ENCODE measurements around the gene FCHSD2.

Gene FCHSD2

GRCh38 chr11:73172992-73173656 lies 31.0 kb upstream of the FCHSD2 start:
- DNase-seq (ENCODE audit: low spot score): no peak

- DNase-seq (ENCODE audit: low spot score): no peak
Observed at GRCh38 chr11:73171436-73172161, 29.5 kb upstream of the FCHSD2 start.

GRCh38 chr11:73170140-73170539 lies 28.0 kb upstream of the FCHSD2 start:
- no peak for DNase-seq (ENCODE audit: low spot score)

GRCh38 chr11:73168925-73169579 lies 26.9 kb upstream of the FCHSD2 start:
- DNase-seq (ENCODE audit: low spot score): no peak

- DNase-seq (ENCODE audit: low spot score): no peak
Observed at GRCh38 chr11:73167363-73167954, 25.3 kb upstream of the FCHSD2 start.

GRCh38 chr11:73164803-73165540 lies 22.9 kb upstream of the FCHSD2 start:
- no peak for DNase-seq (ENCODE audit: low spot score)

- DNase-seq (ENCODE audit: low spot score): no peak
Observed at GRCh38 chr11:73163638-73164174, 21.6 kb upstream of the FCHSD2 start.

GRCh38 chr11:73162196-73162740 lies 20.1 kb upstream of the FCHSD2 start:
- DNase-seq (ENCODE audit: low spot score): no peak

- DNase-seq (ENCODE audit: low spot score): peak; percentile 50
Observed at GRCh38 chr11:73160005-73160760, 18.1 kb upstream of the FCHSD2 start.

GRCh38 chr11:73159297-73159696 lies 17.2 kb upstream of the FCHSD2 start:
- DNase-seq (ENCODE audit: low spot score): peak; percentile 44

GRCh38 chr11:73158356-73159051 lies 16.4 kb upstream of the FCHSD2 start:
- no peak for DNase-seq (ENCODE audit: low spot score)

- DNase-seq (ENCODE audit: low spot score): no peak
Observed at GRCh38 chr11:73157101-73158010, 15.2 kb upstream of the FCHSD2 start.

GRCh38 chr11:73156686-73157085 lies 14.6 kb upstream of the FCHSD2 start:
- no peak for DNase-seq (ENCODE audit: low spot score)

- DNase-seq (ENCODE audit: low spot score): no peak
Observed at GRCh38 chr11:73156114-73156513, 14.0 kb upstream of the FCHSD2 start.

- peak; percentile 14 for DNase-seq (ENCODE audit: low spot score)
Observed at GRCh38 chr11:73155102-73155501, 13.0 kb upstream of the FCHSD2 start.

- DNase-seq (ENCODE audit: low spot score): peak; percentile 17
Observed at GRCh38 chr11:73154178-73154577, 12.1 kb upstream of the FCHSD2 start.

- DNase-seq (ENCODE audit: low spot score): peak; percentile 44
Observed at GRCh38 chr11:73152861-73153483, 10.9 kb upstream of the FCHSD2 start.

- no peak for DNase-seq (ENCODE audit: low spot score)
Observed at GRCh38 chr11:73152086-73152853, 10.2 kb upstream of the FCHSD2 start.

Data from left forelimb (tissue), 1 donor.